NCI-H187 treated with DMSO at 0.1 percent for 48 hours (cell line): ENCODE data around the gene ZNF182.
"Not testable (repeated sequence)": the region's sequence is repeated elsewhere in the genome, so short reads cannot be mapped to it uniquely, and the experiment has no call there.

Experiments
- DNase-seq: peaks from one replicate; lab custom pipeline; 2025; lab: John Stamatoyannopoulos, UW

ZNF182 gene

GRCh38 chrX:48001260-48001659, 2.5 kb downstream of the ZNF182 start:
- no peak for DNase-seq

DNA sequence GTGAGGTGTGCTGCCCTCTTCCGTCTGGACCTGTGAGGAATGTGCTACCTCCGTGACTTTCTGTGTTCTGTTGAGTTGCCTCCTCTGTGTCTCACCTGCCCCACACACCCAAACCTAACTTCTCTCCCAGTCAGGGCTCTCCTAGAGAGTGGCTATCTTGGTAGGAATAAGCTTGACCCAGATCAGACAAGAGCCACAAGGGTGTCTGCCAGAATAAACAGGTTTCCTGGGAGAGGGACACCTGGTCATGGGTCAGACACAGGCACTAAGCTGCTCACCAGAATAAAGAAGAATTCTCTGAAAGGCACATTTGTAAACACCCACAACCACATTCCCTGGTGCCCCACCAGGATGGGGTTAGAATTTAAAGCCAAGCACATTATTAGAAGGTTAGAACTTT, 11.1 kb downstream of the ZNF182 start:
- DNase-seq, result no peak

DNA sequence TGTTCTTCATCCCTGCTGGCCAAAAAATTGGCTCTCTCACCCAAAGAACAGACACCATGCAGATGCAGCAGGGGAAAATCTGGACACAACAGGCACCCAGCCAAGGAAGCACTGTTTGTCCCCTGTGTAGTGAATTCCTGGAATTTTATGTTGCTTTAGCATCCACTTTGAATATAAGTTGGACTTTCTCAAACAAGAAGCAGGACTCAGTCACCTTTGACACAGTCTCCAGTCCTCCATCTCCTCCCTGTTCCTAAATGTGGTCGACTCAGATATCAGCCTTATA, 11.8 kb downstream of the ZNF182 start:
- no peak for DNase-seq

DNA sequence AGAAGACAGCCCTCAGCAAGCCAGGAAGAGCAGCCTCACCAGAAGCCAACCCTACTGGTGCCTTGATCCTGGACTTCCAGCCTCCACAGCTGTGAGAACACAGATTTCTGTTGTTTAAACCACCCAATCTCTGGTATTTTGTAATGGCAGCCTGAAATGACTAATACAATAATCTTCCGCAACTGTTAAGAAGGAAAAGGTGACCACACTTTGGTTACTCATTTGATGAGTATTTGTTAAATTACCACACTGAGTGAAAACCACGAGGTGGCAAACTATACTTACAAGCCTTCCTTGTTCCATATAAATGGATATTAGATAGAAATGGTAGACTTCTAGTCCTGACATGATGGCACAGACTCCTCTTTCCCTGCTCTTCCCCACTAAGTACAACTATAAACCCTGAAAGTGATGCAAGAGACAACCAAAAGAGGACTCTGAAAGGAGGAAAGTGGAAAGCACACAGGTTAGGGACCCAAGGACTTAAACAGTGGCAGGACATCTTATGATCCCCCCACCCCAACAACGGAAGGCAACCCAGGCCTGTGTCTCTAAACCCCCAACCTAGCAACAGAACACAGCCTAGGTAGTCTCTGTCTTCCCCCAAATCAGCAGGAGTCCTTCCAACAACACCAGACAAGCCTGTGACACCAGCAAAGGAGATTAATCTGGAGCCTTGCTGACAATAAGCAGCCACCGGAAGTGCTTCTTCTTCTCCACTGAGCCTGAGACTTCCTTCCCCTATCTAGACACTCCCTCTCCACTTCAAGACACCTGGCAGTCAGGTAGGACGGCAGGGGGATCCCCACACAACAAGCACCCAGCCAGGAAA, 12.3 kb downstream of the ZNF182 start:
- DNase-seq, result no peak

GRCh38 chrX:47976254-47977151, 27.3 kb downstream of the ZNF182 start:
- DNase-seq, result no peak

DNA sequence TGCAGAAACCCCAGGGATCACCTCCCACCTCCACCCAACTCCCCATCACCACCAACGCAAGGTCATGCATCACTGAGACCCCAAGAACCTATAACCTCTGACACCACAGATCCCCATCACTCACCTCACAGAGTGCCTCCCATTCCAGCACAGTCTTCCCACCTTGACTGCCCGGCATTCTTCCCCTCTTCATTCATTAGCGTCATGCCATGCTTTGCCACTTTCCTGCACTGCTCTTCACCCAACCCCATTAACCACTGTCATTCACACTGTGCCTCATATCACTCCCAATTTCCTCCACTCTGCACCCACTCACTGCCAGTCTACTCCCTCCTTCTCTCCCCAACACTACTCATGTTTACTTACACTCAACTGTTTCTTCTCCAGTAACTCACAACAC, 30.6 kb downstream of the ZNF182 start:
- no peak for DNase-seq

GRCh38 chrX:47965526-47965925, 38.3 kb downstream of the ZNF182 start:
- not testable (repeated sequence) for DNase-seq

DNA sequence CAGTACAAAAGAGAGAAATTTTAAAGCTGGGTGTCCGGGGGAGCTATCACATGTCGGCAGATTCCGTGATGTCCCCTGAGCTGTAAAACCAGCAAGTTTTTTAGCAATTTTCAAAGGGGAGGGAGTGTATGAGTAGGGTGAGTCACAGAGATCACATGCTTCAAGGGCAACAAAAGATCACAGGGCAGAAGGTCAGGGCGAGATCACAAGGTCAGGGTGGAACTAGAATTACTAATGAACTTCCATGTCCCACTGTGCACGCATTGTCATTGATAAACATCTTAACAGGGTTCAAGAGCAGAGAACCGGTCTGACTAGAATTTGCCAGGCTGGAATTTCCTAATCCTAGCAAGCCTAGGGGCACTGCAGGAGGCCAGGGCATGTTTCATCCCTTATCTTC, 42.0 kb downstream of the ZNF182 start:
- DNase-seq, result not testable (repeated sequence)

GRCh38 chrX:47960406-47960805, 43.4 kb downstream of the ZNF182 start:
- DNase-seq, result no peak

DNA sequence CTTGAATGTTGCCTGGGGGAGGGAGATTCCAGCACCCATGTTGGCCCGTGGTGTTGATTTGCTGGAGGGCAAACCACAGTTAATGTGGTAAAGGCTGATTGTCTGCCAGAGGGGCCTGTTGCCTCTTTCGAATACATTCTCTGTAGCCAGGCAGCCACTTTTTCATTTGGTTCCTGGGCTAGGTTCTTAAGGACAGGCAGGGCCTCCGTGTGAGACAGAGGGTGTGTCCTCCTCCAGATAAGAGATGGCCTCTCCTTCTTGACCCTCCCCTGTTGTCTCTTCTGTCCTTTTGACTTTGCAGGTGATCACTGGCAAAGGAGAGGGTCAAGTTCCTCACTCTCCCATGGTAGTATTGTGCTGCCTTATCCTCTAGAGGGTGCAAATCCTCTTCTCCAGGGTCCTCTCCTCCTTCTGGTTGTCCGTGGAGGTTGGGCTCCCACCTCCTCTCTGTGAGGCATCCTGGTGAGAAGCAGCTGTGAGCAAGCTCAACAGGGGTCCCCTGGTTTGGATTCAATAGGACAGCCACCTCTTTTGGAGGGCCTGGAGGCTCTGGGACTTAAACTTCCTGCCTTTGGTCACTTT, 44.9 kb downstream of the ZNF182 start:
- no peak for DNase-seq

- DNase-seq, result not testable (repeated sequence)
Observed at GRCh38 chrX:47958206-47958605, 45.6 kb downstream of the ZNF182 start.

GRCh38 chrX:47956016-47956415, 47.8 kb downstream of the ZNF182 start:
- no peak for DNase-seq

- not testable (repeated sequence) for DNase-seq
Observed at GRCh38 chrX:47955295-47955694, 48.5 kb downstream of the ZNF182 start.

GRCh38 chrX:47941423-47941822, 62.4 kb downstream of the ZNF182 start:
- no peak for DNase-seq

DNA sequence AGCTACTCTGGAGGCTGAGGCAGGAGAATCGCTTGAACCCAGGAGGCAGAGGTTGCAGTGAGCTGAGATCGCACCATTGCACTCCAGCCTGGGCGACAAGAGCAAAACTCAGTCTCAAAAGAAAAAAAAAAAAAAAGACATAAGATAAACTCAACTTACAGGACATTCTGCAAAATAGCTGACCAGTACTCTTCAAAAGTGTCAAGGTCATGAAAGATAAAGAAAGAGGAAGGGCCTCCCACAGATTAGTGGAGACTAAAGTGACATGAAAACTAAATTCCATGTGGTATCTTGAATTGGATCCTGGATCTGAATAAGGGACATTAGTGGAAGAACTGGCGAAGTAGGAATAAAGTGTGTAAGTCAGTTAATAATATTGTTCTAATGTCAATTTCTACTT, 63.3 kb downstream of the ZNF182 start:
- DNase-seq, result no peak

- no peak for DNase-seq
Observed at GRCh38 chrX:47936940-47937317, 66.9 kb downstream of the ZNF182 start.

DNA sequence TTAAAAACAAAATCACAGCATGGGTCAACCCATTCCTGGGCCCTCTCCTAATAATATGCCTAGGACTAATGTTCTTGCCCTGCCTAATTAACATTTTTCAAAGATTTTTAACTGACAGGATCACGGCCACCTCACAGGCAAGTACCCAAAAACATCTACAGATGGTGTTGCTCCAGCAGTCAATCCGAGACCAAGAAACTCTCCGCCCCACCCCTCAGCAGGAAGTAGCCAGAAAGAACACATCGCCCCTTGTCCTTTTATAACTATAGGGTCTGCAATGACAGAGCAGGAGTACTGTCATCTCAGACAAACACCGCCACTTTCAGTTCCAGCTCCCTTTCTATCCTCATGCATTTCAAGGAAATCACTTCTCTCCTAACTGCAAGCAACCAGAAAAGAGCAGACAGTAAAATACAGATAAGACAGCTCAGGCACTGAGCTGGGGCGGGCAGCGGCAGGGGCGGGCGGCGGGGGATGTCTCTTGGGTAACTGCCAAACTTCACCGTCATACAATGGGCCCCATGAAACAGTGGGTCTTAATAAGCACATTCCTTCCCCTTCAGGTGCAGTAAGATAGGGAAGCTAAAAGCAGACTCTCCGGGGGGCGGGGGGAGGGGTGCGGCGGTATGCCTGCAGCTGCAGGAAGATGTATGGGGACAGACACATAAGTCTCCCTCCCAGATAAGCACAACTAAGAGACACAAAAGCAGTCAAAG, 67.4 kb downstream of the ZNF182 start:
- no peak for DNase-seq

DNA sequence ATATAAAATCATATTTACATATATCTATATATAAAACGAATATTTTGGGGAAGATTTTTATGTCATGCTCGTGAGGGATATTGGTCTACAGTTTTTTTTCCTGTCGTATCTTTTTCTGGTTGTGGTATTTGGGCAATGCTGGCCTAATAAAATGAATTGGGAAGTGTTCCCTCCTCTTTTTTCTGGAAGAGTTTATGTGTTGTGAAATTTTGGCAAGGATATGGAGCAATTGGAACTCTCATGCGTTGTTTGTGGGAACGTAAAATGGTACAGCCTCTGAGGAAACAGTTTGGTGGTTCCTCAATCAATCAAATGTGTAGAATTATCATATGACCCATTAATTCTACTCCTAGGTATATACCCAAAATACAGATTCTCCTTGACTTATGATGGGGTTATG, 69.8 kb downstream of the ZNF182 start:
- DNase-seq, result no peak

GRCh38 chrX:47931970-47932369, 71.8 kb downstream of the ZNF182 start:
- not testable (repeated sequence) for DNase-seq

GRCh38 chrX:47927212-47927611, 76.6 kb downstream of the ZNF182 start:
- DNase-seq, result no peak
